H9 (cell line): ENCODE data around the gene ZNF880. TPM values are rescaled to one million over a fixed set of nuclear protein-coding genes. Genes with fewer than 3 reads are reported as not detected.

ENCODE experiments used
- DNase-seq: peaks from one replicate; pipeline ENCODE4 v3.0.0-alpha.2; 2017
- H2AFZ ChIP-seq: one replicate; pipeline ENCODE4 v1.6.1; 2013; ENCODE audit warnings: mild to moderate bottlenecking, low read length, control low read depth, moderate library complexity
- H2AK5ac ChIP-seq: 2 replicates; pipeline ENCODE4 v1.6.1; 2013; ENCODE audit warnings: low read length, control low read depth, mixed read lengths; ENCODE audit not compliant: insufficient read length
- H2BK120ac ChIP-seq: one replicate; pipeline ENCODE4 v1.6.1; 2013; ENCODE audit warnings: low read depth, mild to moderate bottlenecking, low read length, control low read depth, inconsistent platforms; ENCODE audit not compliant: poor library complexity, severe bottlenecking
- H2BK12ac ChIP-seq: 2 replicates; pipeline ENCODE4 v1.6.1; 2013; ENCODE audit warnings: low read length, control low read depth, mixed read lengths, low read depth; ENCODE audit not compliant: insufficient read length
- H2BK15ac ChIP-seq: 2 replicates; pipeline ENCODE4 v1.6.1; 2013; ENCODE audit warnings: low read depth, low read length, control low read depth
- H2BK20ac ChIP-seq: one replicate; pipeline ENCODE4 v1.6.1; 2013; ENCODE audit warnings: low read depth, mild to moderate bottlenecking, low read length, control low read depth, inconsistent platforms; ENCODE audit not compliant: poor library complexity, severe bottlenecking
- H2BK5ac ChIP-seq: 2 replicates; pipeline ENCODE4 v1.6.1; 2013; ENCODE audit warnings: low read length, control low read depth, mixed read lengths; ENCODE audit not compliant: insufficient read length
- H3K14ac ChIP-seq: 2 replicates; pipeline ENCODE4 v1.6.1; 2013; ENCODE audit warnings: low read length, control low read depth; ENCODE audit not compliant: insufficient read depth
- H3K18ac ChIP-seq: 2 replicates; pipeline ENCODE4 v1.6.1; 2013; ENCODE audit warnings: low read depth, mild to moderate bottlenecking, mixed read lengths, low read length, control low read depth; ENCODE audit not compliant: insufficient read length
- H3K23ac ChIP-seq: 2 replicates; pipeline ENCODE4 v1.6.1; 2013; ENCODE audit warnings: low read length, control low read depth, mixed read lengths, low read depth; ENCODE audit not compliant: insufficient read length
- H3K23me2 ChIP-seq: 2 replicates; pipeline ENCODE4 v1.6.1; 2013; ENCODE audit warnings: low read depth, mild to moderate bottlenecking, mixed read lengths, low read length, control low read depth; ENCODE audit not compliant: insufficient read length, poor library complexity, severe bottlenecking
- H3K27ac ChIP-seq: 2 replicates; pipeline ENCODE4 v1.5.1; 2013; ENCODE audit warnings: low read length, control low read depth, mixed read lengths, low read depth; ENCODE audit not compliant: insufficient read length
- H3K27me3 ChIP-seq: 2 replicates; pipeline ENCODE4 v1.6.1; 2013; ENCODE audit warnings: low read length, control low read depth, inconsistent platforms; ENCODE audit not compliant: insufficient read depth
- H3K4ac ChIP-seq: 2 replicates; pipeline ENCODE4 v1.6.1; 2013; ENCODE audit warnings: low read depth, mild to moderate bottlenecking, control low read depth, inconsistent platforms, low read length, moderate library complexity
- H3K4me1 ChIP-seq: 2 replicates; pipeline ENCODE4 v1.6.1; 2013; ENCODE audit warnings: low read length, control low read depth, inconsistent platforms; ENCODE audit not compliant: insufficient read depth
- H3K4me2 ChIP-seq: 2 replicates; pipeline ENCODE4 v1.6.1; 2013; ENCODE audit warnings: low read length, control low read depth, mixed read lengths; ENCODE audit not compliant: insufficient read length, insufficient read depth
- H3K56ac ChIP-seq: 2 replicates; pipeline ENCODE4 v1.6.1; 2013; ENCODE audit warnings: low read depth, mild to moderate bottlenecking, mixed read lengths, low read length, control low read depth; ENCODE audit not compliant: insufficient read length
- H3K79me1 ChIP-seq: 2 replicates; pipeline ENCODE4 v1.6.1; 2013; ENCODE audit warnings: low read depth, mild to moderate bottlenecking, moderate library complexity, low read length, control low read depth, inconsistent platforms; ENCODE audit not compliant: insufficient read depth, poor library complexity, severe bottlenecking
- H3K79me2 ChIP-seq: 2 replicates; pipeline ENCODE4 v1.6.1; 2013; ENCODE audit warnings: low read length, control low read depth, inconsistent platforms; ENCODE audit not compliant: insufficient read depth
- H3K9ac ChIP-seq: 2 replicates; pipeline ENCODE4 v1.6.1; 2013; ENCODE audit warnings: low read length, control low read depth, mixed read lengths; ENCODE audit not compliant: insufficient read length; ENCODE audit errors: extremely low read depth
- H3K9me3 ChIP-seq: one replicate; pipeline ENCODE4 v1.6.1; 2013; ENCODE audit warnings: low read depth, low read length, inconsistent platforms; ENCODE audit not compliant: control insufficient read depth
- H3T11ph ChIP-seq: one replicate; pipeline ENCODE4 v1.6.1; 2013; ENCODE audit warnings: mild to moderate bottlenecking, low read length, control low read depth, inconsistent platforms
- H4K20me1 ChIP-seq: one replicate; pipeline ENCODE4 v1.6.1; 2013; ENCODE audit not compliant: control insufficient read depth, insufficient read length, insufficient read depth
- H4K5ac ChIP-seq: 2 replicates; pipeline ENCODE4 v1.6.1; 2013; ENCODE audit warnings: low read depth, mild to moderate bottlenecking, mixed read lengths, low read length, control low read depth; ENCODE audit not compliant: insufficient read length
- H4K8ac ChIP-seq: replicated peaks from 2 replicates; pipeline ENCODE4 v1.6.1; 2013; ENCODE audit warnings: low read length, control low read depth, mixed read lengths, low read depth; ENCODE audit not compliant: insufficient read length
- H4K91ac ChIP-seq: 2 replicates; pipeline ENCODE4 v1.6.1; 2013; ENCODE audit warnings: low read depth, mild to moderate bottlenecking, moderate library complexity, mixed read lengths, low read length, control low read depth; ENCODE audit not compliant: insufficient read length
- H3K27ac Mint-ChIP-seq, 3 experiments: 2 replicates in 2 of 3; 3 replicates in 1 of 3; pipeline ENCODE4 v1.8.0; 2020 to 2021; ENCODE audit warnings: mixed read lengths in 3 of 3, mild to moderate bottlenecking in 1 of 3, moderate library complexity in 1 of 3
- H3K27me3 Mint-ChIP-seq: 2 replicates; pipeline ENCODE4 v1.8.0; 2021; ENCODE audit warnings: low read depth, mild to moderate bottlenecking, moderate library complexity, mixed read lengths
- H3K36me3 Mint-ChIP-seq, 3 experiments: 2 replicates in 2 of 3; 3 replicates in 1 of 3; pipeline ENCODE4 v1.8.0; 2020 to 2021; ENCODE audit warnings: low read depth in 3 of 3, mixed read lengths in 3 of 3; ENCODE audit not compliant: insufficient read depth in 1 of 3
- H3K4me1 Mint-ChIP-seq, 2 experiments: 2 replicates each; pipeline ENCODE4 v1.8.0; 2020; ENCODE audit warnings: mixed read lengths in 2 of 2
- H3K4me3 Mint-ChIP-seq, 2 experiments: 2 replicates in 1 of 2; 3 replicates in 1 of 2; pipeline ENCODE4 v1.8.0; 2020 to 2021; ENCODE audit warnings: mild to moderate bottlenecking in 2 of 2, mixed read lengths in 2 of 2, moderate library complexity in 1 of 2
- H3K9me3 Mint-ChIP-seq, 2 experiments: 2 replicates in 1 of 2; 3 replicates in 1 of 2; pipeline ENCODE4 v1.8.0; 2020; ENCODE audit warnings: mild to moderate bottlenecking in 2 of 2, mixed read lengths in 2 of 2, moderate library complexity in 1 of 2
- WGBS: extraction: QIAGEN DNeasy Blood & Tissue Kit; methylation state at CpG from one replicate; pipeline ENCODE4 v1.1.7; 2013; ENCODE audit warnings: missing lambda C conversion rate, low lambda C conversion rate, mixed read lengths; ENCODE audit not compliant: insufficient read length; ENCODE audit errors: extremely low coverage; 5-methylcytosine and 5-hydroxymethylcytosine counted together
- total RNA-seq: library from RNA; stranded (reverse); gene quantifications from 2 replicates; pipeline ENCODE4 v1.2.1, GENCODE V29; 2021
- TF ChIP-seq, protein P1 (sequence below): fragments of 200-600 bp; sonication (generic); conservative IDR thresholded peaks from 3 replicates; pipeline ENCODE4 v1.8.0; 2021; ENCODE audit warnings: antibody characterized with exemption, mild to moderate bottlenecking

The ZNF880 gene
- total RNA-seq, 1 experiment from 2014 or later, result 1.9 TPM

DNA sequence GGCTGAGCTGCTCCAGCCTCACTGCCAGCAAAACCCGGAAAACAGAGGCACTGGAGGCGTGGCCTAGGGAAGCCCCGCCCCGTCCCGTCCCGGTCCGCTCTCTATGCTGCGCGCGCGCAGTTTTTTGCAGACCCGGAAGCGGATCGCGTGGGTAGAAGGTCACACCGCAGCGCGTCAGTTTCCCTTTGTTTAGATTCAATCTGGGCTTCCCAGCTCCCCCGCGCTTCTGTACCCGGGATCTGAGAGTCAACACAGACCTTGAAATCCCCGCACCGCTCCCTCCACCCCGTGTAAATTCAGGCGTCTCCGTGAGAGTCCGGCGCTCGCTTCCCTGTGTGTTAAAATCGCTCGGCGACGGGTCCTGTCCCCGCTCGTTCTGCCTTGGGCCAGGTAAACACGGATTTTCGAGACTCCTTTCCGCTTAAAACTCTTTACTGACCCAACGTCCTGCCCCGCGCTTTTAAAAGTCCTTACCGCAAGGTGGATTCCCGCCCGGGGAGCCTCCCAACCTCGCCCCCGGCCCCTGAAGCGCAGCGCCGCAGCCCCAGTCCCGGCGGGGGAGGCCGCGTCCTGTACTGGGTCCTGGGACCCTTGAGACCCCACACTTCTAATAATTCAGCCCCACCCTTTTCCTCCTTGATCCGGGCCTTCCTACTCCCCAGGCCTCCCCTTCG lies 33.5 kb upstream of the ZNF880 start, which contains the start of gene ZNF610:
ZNF610 (plus strand) TSS at position 127 of the 674 bp plus-strand sequence. CDS start 12,930 bp downstream, outside the sequence.
- peaks cover 9% of the 10 kb centered on the region for H3K27me3 Mint-ChIP-seq
- H3K23ac ChIP-seq, result no peak within 1 kb of the TSS
- no peak within 1 kb of the TSS for H2BK15ac ChIP-seq
- DNase-seq, result peak; percentile 88
- H4K20me1 ChIP-seq, result no peaks in the 10 kb centered on the region
- no peak within 1 kb of the TSS for H2BK5ac ChIP-seq
- H3K23me2 ChIP-seq, result peaks cover 5% of the 10 kb centered on the region
- TF ChIP-seq, protein P1, sequence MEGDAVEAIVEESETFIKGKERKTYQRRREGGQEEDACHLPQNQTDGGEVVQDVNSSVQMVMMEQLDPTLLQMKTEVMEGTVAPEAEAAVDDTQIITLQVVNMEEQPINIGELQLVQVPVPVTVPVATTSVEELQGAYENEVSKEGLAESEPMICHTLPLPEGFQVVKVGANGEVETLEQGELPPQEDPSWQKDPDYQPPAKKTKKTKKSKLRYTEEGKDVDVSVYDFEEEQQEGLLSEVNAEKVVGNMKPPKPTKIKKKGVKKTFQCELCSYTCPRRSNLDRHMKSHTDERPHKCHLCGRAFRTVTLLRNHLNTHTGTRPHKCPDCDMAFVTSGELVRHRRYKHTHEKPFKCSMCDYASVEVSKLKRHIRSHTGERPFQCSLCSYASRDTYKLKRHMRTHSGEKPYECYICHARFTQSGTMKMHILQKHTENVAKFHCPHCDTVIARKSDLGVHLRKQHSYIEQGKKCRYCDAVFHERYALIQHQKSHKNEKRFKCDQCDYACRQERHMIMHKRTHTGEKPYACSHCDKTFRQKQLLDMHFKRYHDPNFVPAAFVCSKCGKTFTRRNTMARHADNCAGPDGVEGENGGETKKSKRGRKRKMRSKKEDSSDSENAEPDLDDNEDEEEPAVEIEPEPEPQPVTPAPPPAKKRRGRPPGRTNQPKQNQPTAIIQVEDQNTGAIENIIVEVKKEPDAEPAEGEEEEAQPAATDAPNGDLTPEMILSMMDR, result no peak
- no peak within 1 kb of the TSS for H2BK12ac ChIP-seq
- H3T11ph ChIP-seq, result peak within 1 kb of the TSS; percentile 13
- no peaks in the 10 kb centered on the region for H3K79me1 ChIP-seq
- H2BK20ac ChIP-seq, result no peak within 1 kb of the TSS
- H3K56ac ChIP-seq, result no peak within 1 kb of the TSS
- peaks cover 12 to 22% (median 19%) of the 10 kb centered on the region in 3 experiments for H3K36me3 Mint-ChIP-seq
- peak within 1 kb of the TSS; percentile 79 for H3K9ac ChIP-seq
- peak within 1 kb of the TSS; percentile 63 for H2AFZ ChIP-seq
- no peak within 1 kb of the TSS for H4K8ac ChIP-seq
- H3K18ac ChIP-seq, result peak within 1 kb of the TSS; percentile 88
- H3K4me3 Mint-ChIP-seq, result peak within 1 kb of the TSS; percentile 90 to 95
- peak within 1 kb of the TSS; percentile 68 to 99 (median 94); a peak in 5 of 7 replicates for H3K27ac Mint-ChIP-seq
- H3K4ac ChIP-seq, result peak within 1 kb of the TSS; percentile 75; the same call in 1 of the 2 replicates
- no peak within 1 kb of the TSS for H2BK120ac ChIP-seq
- peaks cover 9% of the 10 kb centered on the region in 2 experiments for H3K4me1 Mint-ChIP-seq
- no peak within 1 kb of the TSS for H3K27ac ChIP-seq
- H3K4me2 ChIP-seq, result peak within 1 kb of the TSS; percentile 81
- no CpG with 5 or more reads among the region's 55 CpGs for WGBS
- peak within 1 kb of the TSS; percentile 89 for H3K14ac ChIP-seq
- no peak within 1 kb of the TSS for H4K91ac ChIP-seq
- peaks cover 21% of the 10 kb centered on the region for H3K9me3 ChIP-seq
- no peaks in the 10 kb centered on the region for H3K27me3 ChIP-seq
- H3K9me3 Mint-ChIP-seq, result peaks cover 28 to 39% of the 10 kb centered on the region in 2 experiments
- H3K4me1 ChIP-seq, result no peaks in the 10 kb centered on the region
- no peak within 1 kb of the TSS for H4K5ac ChIP-seq
- H2AK5ac ChIP-seq, result no peak within 1 kb of the TSS
- H3K79me2 ChIP-seq, result no peaks in the 10 kb centered on the region
